ENCODE data around the gene MXI1.

DNA sequence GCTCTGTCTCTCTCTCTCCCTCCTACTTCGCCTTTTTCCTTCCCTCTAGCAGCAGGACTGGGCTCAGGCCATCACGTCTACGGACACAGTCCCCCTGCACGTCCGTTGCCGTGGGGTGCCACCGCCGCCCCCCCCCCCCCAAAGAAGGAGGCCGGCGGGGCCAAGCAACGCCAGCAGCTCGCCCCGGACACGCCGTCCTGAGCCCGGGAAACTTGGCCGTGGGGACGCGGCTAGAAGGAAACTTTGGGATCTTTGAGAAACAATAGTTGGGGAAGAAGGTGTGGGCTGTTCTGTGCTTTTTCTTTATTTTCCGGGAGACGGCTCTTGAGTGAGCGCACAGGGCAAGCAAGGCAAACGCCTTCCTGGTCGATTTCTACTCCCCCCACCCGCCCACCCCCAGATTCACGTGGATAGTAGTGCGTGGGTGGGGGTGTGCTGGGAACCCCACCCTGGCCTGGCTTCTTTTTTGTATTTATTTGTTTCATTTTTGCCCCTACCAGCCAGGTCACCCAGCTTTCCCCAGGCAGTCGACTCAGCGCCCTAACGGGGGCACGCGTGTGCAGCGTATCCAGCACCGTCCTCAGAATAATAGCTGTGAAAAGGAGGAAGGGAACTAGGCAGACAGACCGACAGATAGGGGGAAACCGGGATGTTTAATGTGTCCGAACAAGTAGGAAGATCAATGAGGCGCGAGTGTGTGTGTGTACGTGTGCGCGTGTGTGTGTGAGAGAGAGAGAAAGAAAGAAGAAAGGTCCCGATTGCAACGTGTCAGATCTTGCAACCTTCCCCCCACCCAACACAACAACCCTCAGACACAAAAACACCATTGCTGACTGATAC, 1.4 kb downstream of the MXI1 start:
- TF ChIP-seq CTCF (conservative IDR thresholded peaks at IDR 0.05) (no peak), EZH2 (IDR thresholded peaks at IDR 0.05; ENCODE audit: low read depth) (no peak)

Measured in PC-9 (cell line).